ENCODE measurements around the gene GLI3.

- TF ChIP-seq POLR2AphosphoS5 (IDR thresholded peaks at IDR 0.05; ENCODE audit: low read depth, low read length) = no peak
- TF ChIP-seq POLR2A (IDR thresholded peaks at IDR 0.05; ENCODE audit: low read depth, low read length) = no peak
These were observed 210.3 kb downstream of the GLI3 start for GRCh38 chr7:42026622-42027197.

Measured in GM12892 (cell line).